HG03565 (cell line): ENCODE measurements around the gene PTPN4.
"Not testable (repeated sequence)": the region's sequence is repeated elsewhere in the genome, so short reads cannot be mapped to it uniquely, and the experiment has no call there.

Experiments
- ATAC-seq: cut with Tn5 transposase; IDR thresholded peaks from one replicate; pipeline ENCODE4 v1.9.1; 2021; ENCODE audit warnings: mild to moderate bottlenecking, moderate library complexity; ENCODE audit not compliant: unreplicated experiment

Gene PTPN4

DNA sequence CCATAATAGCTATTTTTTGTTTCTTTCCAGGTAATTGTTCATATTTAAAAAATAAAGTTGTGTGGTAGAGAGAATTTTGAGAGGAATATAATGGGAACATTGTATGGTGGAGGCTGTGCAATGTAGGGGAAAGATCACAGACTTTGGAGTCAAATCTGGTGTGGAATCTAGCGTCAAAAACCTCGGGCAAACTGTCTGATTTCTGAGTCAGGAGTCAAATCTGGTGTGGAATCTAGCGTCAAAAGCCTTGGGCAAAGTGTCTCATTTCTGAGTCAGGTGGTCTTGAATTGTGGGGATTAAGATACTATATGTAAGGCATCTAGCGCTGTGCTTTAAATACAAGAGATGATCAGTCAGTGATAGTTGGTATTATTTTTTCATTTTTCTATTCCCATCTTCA is 5.1 kb downstream of the PTPN4 start:
- no peak for ATAC-seq

DNA sequence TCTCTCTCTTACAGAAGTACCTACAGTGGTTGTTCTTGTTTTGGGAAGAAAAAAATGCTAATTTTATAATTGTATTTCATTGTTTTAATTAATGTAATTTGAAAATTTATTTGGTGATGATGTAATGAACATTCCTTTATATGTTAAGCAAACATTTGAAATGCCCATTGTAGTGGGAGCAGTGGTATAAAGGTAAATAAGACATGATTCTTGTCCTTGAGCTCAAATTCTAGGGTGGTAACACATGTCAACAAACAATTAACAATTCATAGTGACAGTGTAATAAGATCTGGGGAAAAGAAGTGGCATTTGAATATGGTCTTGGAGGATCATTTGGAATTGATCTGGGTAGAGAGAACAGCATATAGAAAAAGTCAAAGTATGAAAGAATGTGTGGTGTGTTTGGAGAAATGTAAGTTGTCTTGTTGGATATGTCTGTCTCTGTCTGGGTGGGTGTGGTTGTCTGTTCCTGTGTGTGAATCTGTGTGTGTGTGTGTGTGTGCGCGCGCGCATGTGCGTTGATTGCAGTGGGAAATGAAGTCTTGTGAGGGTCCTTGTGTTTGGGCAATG is 5.8 kb downstream of the PTPN4 start:
- no peak for ATAC-seq

- ATAC-seq, result no peak
Measured at GRCh38 chr2:119766944-119767343, 7.2 kb downstream of the PTPN4 start.

- no peak for ATAC-seq
Measured at GRCh38 chr2:119768742-119769141, 9.0 kb downstream of the PTPN4 start.

GRCh38 chr2:119769645-119770044 is 9.9 kb downstream of the PTPN4 start:
- ATAC-seq, result no peak

GRCh38 chr2:119771331-119771730 is 11.6 kb downstream of the PTPN4 start:
- no peak for ATAC-seq

DNA sequence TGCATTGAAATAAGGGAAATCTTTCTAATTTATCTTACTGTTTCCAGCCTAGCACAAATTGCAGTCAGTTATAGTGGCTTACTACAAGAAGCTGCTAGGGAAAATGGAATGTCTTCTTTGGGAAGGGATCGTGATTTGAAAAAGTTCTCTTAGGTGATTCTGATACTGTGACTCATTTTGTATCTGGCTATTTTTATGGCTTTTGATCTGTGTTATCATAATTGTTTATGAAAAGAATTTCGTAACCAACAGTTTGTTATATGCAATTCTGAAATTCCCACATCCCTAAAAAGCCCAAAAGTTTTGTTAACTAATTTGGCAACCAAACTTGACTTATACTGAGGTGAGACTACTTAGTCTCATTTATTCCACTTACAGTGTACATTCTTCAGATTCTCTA is 12.4 kb downstream of the PTPN4 start:
- no peak for ATAC-seq

- no peak for ATAC-seq
Measured at GRCh38 chr2:119772767-119773166, 13.0 kb downstream of the PTPN4 start.

GRCh38 chr2:119774026-119774425 is 14.3 kb downstream of the PTPN4 start:
- ATAC-seq, result no peak

DNA sequence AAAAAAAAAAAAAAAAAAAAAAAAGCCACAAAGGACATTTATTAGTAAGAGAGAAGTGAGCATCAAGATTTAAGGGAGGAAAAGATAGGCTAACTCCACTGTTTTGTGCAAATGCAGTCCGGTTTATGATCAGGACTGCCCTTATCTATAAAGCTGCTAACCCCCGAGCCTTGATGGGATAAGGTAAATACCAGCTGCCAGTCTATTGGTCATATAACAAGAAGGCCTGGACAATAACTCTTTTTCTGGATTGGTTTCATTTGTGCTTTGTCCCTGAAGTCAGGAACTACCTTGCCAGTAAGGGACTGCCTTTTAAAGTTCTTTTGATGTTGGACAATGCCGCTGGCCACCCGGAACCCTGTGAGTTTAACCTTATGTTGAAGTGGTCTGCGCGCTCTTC is 15.4 kb downstream of the PTPN4 start:
- no peak for ATAC-seq

GRCh38 chr2:119782308-119783027 is 22.7 kb downstream of the PTPN4 start:
- no peak for ATAC-seq

DNA sequence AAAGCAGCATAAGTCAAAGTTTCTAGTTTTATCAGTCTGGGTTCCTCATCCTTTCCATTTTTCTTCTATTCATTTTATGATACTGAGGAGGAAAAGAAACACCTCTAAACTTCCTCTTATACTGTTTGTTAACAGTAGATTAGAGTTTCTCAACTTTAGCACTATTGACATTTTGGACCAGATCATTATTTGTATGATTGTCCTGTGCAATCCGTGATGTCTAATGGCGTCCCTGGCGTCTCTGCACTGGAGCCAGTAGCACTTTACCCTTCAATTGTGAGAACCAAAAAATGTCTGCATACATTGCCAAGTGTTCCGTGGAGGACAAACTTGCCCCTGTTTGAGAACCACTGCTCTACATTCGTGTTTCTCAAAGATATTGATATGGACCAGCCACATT is 25.2 kb downstream of the PTPN4 start:
- no peak for ATAC-seq

GRCh38 chr2:119786295-119786694 is 26.6 kb downstream of the PTPN4 start:
- no peak for ATAC-seq

DNA sequence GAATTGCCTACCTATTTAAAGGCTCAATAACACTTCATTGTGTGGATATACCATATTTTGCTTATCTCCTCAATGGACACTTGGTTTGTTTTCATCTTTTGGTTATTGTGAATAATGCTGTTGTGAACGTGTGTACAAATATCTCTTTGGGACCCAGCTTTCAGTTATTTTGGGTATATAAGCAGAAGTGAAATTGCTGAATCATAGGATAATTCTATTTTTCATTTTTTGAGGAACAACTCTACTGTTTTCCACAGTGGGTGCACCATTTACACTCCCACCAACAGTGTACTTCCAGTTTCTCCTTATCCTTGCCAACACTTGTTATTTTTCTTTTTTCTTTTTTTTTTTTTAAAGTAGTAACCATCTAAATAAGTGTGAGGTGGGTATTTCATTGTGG is 29.0 kb downstream of the PTPN4 start:
- no peak for ATAC-seq

- no peak for ATAC-seq
Measured at GRCh38 chr2:119790466-119790865, 30.7 kb downstream of the PTPN4 start.

GRCh38 chr2:119792907-119793312 is 33.2 kb downstream of the PTPN4 start:
- no peak for ATAC-seq

DNA sequence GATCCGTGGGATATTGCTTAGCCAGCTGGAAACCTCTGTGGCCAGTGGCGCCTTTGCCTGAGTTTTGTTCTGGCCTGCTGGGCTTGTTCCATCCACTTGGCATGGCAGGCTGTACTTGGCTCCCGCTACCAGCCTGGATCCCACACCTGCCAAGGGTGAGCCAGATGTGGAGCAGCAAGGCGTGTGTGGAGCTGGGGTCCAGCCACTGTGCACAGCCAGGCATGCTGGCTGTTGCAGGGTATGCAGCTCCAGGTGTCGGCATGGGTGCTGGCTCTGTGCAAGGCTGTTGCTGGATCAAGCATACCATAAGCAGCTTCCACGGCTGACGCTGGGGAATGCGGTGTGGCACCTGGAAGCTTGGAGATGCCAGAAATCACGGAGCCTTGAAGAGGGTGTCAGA is 34.5 kb downstream of the PTPN4 start:
- no peak for ATAC-seq

- ATAC-seq, result no peak
Measured at GRCh38 chr2:119795309-119796303, 35.9 kb downstream of the PTPN4 start.

DNA sequence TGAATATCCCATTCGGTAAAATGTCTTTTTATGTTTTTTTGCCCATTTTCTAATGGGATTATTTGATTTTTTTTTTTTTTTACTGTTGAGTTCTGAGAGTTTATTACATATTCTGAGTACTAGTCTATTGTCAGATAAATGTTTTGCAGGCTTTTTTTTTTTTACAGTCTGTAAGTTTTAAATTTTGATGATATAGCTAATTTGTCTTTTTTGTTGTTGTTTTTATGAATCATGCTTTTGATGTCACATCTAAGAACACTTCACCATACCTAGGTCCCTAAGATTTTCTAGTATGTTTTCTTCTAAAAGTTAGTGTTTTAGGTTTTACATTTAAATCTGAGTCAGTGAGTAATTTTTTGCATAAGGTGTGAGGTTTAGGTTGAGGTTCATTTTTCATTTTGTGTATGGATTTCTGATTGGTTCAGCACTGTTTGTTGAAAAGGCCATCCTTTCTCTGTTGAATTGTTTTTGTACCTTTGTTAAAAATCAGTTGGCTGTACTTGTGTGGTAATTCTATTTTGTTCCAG is 40.7 kb downstream of the PTPN4 start:
- no peak for ATAC-seq

- ATAC-seq, result no peak
Measured at GRCh38 chr2:119801040-119801439, 41.3 kb downstream of the PTPN4 start.

DNA sequence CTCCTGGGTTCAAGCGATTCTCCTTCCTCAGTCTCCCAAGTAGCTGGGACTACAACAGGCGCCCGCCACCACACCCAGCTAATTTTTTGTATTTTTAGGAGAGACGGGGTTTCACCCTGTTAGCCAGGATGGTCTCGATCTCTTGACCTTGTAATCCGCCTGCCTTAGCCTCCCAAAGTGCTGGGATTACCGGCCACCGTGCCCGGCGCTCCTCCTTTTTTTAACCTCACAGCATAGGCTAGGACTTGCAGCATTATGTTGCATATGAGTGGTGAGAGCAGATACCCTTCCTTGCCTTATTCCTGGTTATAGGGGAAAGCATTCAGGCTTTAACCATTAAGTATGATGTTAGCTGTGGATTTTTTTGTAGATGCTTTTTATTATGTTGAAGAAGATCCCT is 42.3 kb downstream of the PTPN4 start:
- ATAC-seq, result not testable (repeated sequence)
